Ectodermal cell (in vitro differentiated cells): ENCODE results near the gene TWF2. TPM values are rescaled to one million over a fixed set of nuclear protein-coding genes. Genes with fewer than 3 reads are reported as not detected.
"Not testable (repeated sequence)": the region's sequence is repeated elsewhere in the genome, so short reads cannot be mapped to it uniquely, and the experiment has no call there.

Experiments
- H3K27ac ChIP-seq: 2 replicates; pipeline ENCODE4 v1.7.0; 2013; ENCODE audit warnings: mild to moderate bottlenecking, low read depth, low read length; ENCODE audit not compliant: insufficient read depth, poor library complexity, severe bottlenecking
- H3K27me3 ChIP-seq: 2 replicates; pipeline ENCODE4 v1.7.0; 2013; ENCODE audit warnings: mild to moderate bottlenecking, low read length; ENCODE audit not compliant: insufficient read depth, control insufficient read depth, poor library complexity, severe bottlenecking
- H3K36me3 ChIP-seq: one replicate; pipeline ENCODE4 v1.7.0; 2013; ENCODE audit warnings: low read length; ENCODE audit not compliant: control insufficient read depth, insufficient read depth
- H3K4me1 ChIP-seq: one replicate; pipeline ENCODE4 v1.7.0; 2013; ENCODE audit warnings: low read length; ENCODE audit not compliant: control insufficient read depth, insufficient read depth
- H3K4me3 ChIP-seq: 2 replicates; pipeline ENCODE4 v1.7.0; 2013; ENCODE audit warnings: low read depth, low read length, control low read depth; ENCODE audit not compliant: insufficient read depth
- H3K9me3 ChIP-seq: 2 replicates; pipeline ENCODE4 v1.7.0; 2013; ENCODE audit warnings: mild to moderate bottlenecking, low read length, moderate library complexity; ENCODE audit not compliant: control insufficient read depth
- WGBS, 2 experiments: methylation state at CpG; one replicate each; pipeline ENCODE4 v1.1.7; 2013; ENCODE audit warnings: missing lambda C conversion rate in 2 of 2; 5-methylcytosine and 5-hydroxymethylcytosine counted together
- polyA plus RNA-seq, 4 experiments: library from polyadenylated mRNA; stranded (reverse); fragments of 50-300 nt; gene quantifications; one replicate each; pipeline ENCODE4 v1.2.3, GENCODE V29; 2013

Gene TWF2
- polyA plus RNA-seq (2013, experiment 1 of 4), result 30.8 TPM
- polyA plus RNA-seq (2013, experiment 2 of 4), result 30.2 TPM
- 26.3 TPM for polyA plus RNA-seq (2013, experiment 3 of 4)
- 28.1 TPM for polyA plus RNA-seq (2013, experiment 4 of 4)

GRCh38 chr3:52238761-52239701 lies at the start of gene TWF2:
Gene TWF2, minus strand, starts transcription at chr3:52239158. Its CDS starts 142 bp downstream, at chr3:52239016.
- peak within 1 kb of the TSS; percentile 72 for H3K4me3 ChIP-seq
- 1% methylated on average over 92 of the region's 92 CpGs for WGBS, 2 experiments
- peaks cover 5% of the 10 kb centered on the region for H3K27me3 ChIP-seq
- H3K36me3 ChIP-seq, result no peaks in the 10 kb centered on the region
- no peak within 1 kb of the TSS for H3K27ac ChIP-seq
- no peaks in the 10 kb centered on the region for H3K9me3 ChIP-seq
- H3K4me1 ChIP-seq, result peaks cover 10% of the 10 kb centered on the region

DNA sequence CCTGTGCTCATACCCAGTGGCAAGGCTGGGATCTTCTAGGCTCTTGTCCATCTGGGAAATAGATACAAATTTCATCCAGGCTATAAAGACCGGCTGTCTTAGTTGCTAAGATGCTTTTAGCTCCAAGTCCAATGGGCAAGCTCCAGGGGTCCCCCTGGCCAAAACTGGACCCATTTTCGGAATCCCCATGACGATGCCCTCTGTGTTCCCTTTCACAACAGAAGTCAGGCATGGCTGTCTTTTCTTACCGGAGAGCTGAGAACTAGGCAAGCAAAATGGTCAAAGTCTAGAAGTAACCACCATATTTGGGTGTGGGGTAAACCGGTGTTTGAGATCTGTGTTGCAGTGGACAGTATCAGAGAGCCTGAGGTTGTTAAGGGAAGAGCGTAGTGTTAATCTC lies 49.7 kb upstream of the TWF2 start:
- Histone ChIP-seq H3K27ac (no peak overlapping the region), H3K4me1 (peaks cover 6% of the 10 kb centered on the region), H3K9me3 (no peaks in the 10 kb centered on the region), H3K4me3 (peak overlapping the region; percentile 73), H3K36me3 (no peaks in the 10 kb centered on the region), H3K27me3 (no peaks in the 10 kb centered on the region)
- WGBS, 2 experiments, result 92 to 94% methylated on average over 6 of the region's 6 CpGs

DNA sequence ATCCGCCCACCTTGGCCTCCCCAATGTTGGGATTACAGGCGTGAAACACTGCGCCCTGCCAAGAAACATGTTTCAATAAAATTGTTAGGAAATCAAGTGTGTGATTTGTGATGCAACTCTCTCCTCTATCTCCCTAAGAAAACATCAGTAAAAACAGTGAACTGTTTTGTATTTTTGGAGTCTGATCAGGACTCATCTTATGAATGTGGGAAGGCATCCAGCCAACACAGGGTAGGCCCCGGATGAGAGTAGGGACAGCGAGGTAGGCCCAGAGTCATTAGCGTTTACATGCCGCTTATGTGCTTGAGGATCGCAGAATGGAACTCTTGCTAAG lies 47.8 kb upstream of the TWF2 start:
- no peaks in the 10 kb centered on the region for H3K27me3 ChIP-seq
- no peaks in the 10 kb centered on the region for H3K36me3 ChIP-seq
- no peak overlapping the region for H3K27ac ChIP-seq
- H3K9me3 ChIP-seq, result no peaks in the 10 kb centered on the region
- WGBS, 2 experiments, result 91% methylated on average over 8 of the region's 8 CpGs
- H3K4me3 ChIP-seq, result peak overlapping the region; percentile 73
- peaks cover 6% of the 10 kb centered on the region for H3K4me1 ChIP-seq

DNA sequence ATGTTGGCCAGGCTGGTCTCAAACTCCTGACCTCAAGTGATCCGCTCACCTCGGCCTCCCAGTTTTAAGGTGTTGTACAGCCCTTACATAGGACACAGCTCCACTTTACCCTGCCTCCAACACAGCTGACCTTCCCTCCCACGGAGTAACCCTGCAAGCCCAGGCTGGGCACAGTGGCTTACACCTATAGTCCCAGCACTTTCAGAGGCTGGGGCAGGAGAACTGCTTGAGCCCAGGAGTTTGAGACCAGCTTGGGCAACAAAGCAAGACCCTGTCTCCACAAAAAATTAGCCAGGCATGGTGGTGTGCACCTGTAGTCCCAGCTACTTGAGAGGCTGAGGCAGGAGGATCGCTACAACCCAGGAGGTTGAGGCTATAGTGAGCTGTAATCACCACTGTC lies 45.1 kb upstream of the TWF2 start:
- WGBS, 2 experiments, result 83 to 92% methylated on average over 4 of the region's 4 CpGs
- H3K9me3 ChIP-seq, H3K27ac ChIP-seq, H3K4me3 ChIP-seq, H3K27me3 ChIP-seq, H3K36me3 ChIP-seq: not testable (repeated sequence)
- peaks cover 11% of the 10 kb centered on the region for H3K4me1 ChIP-seq

GRCh38 chr3:52283306-52283705 lies 44.3 kb upstream of the TWF2 start:
- WGBS, 2 experiments, result 90 to 94% methylated on average over 1 of the region's 1 CpG
- Histone ChIP-seq H3K27ac (no peak overlapping the region), H3K9me3 (no peaks in the 10 kb centered on the region), H3K4me3 (no peak overlapping the region), H3K4me1 (peaks cover 11% of the 10 kb centered on the region), H3K27me3 (no peaks in the 10 kb centered on the region), H3K36me3 (no peaks in the 10 kb centered on the region)

GRCh38 chr3:52281981-52282801 lies 43.2 kb upstream of the TWF2 start:
- H3K4me3 ChIP-seq, result no peak overlapping the region
- 93 to 95% methylated on average over 8 of the region's 8 CpGs for WGBS, 2 experiments
- no peak overlapping the region for H3K27ac ChIP-seq
- H3K4me1 ChIP-seq, result peaks cover 11% of the 10 kb centered on the region
- H3K9me3 ChIP-seq, result no peaks in the 10 kb centered on the region
- no peaks in the 10 kb centered on the region for H3K36me3 ChIP-seq
- no peaks in the 10 kb centered on the region for H3K27me3 ChIP-seq

GRCh38 chr3:52280050-52280461 lies 41.1 kb upstream of the TWF2 start:
- no peak overlapping the region for H3K27ac ChIP-seq
- no peaks in the 10 kb centered on the region for H3K9me3 ChIP-seq
- no peaks in the 10 kb centered on the region for H3K27me3 ChIP-seq
- 86 to 92% methylated on average over 6 of the region's 6 CpGs for WGBS, 2 experiments
- no peaks in the 10 kb centered on the region for H3K36me3 ChIP-seq
- no peak overlapping the region for H3K4me3 ChIP-seq
- H3K4me1 ChIP-seq, result peaks cover 10% of the 10 kb centered on the region

DNA sequence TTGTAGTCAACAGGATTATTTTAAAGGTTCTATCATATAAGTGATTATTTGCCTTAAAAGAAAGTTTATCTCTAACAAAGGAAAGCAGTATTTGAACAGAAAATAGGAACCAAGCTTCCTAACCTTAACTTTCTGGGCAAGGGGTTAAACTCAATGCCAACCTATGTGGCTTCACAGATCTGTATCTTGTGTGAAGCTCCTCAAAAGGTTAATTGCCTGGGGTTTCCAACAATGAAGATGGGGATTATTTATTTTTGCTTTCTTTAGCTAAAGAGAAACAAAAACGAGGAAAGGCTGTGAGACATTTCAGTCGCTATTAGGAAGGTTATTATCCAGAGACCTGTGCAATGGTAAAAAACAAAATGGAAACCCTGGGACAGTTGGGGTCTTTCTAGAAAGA lies 40.6 kb upstream of the TWF2 start:
- WGBS, 2 experiments, result 71 to 78% methylated on average over 2 of the region's 2 CpGs
- H3K27ac ChIP-seq, result peak overlapping the region; percentile 27
- peaks cover 10% of the 10 kb centered on the region for H3K4me1 ChIP-seq
- H3K36me3 ChIP-seq, result no peaks in the 10 kb centered on the region
- H3K27me3 ChIP-seq, result no peaks in the 10 kb centered on the region
- H3K9me3 ChIP-seq, result no peaks in the 10 kb centered on the region
- no peak overlapping the region for H3K4me3 ChIP-seq

GRCh38 chr3:52278510-52279069 lies 39.6 kb upstream of the TWF2 start, which contains the start of gene WDR82:
Gene WDR82, minus strand, starts transcription at chr3:52278649. Its CDS starts 288 bp downstream, at chr3:52278361.
- Histone ChIP-seq H3K27me3 (no peaks in the 10 kb centered on the region), H3K4me1 (peaks cover 10% of the 10 kb centered on the region), H3K36me3 (no peaks in the 10 kb centered on the region), H3K4me3 (peak within 1 kb of the TSS; percentile 99), H3K9me3 (no peaks in the 10 kb centered on the region), H3K27ac (peak within 1 kb of the TSS; percentile 90)
- WGBS, 2 experiments, result 0 to 1% methylated on average over 58 of the region's 58 CpGs
